Hepatocyte (in vitro differentiated cells): ENCODE data around the gene HRH2.

ENCODE experiments used
- CTCF ChIP-seq: fragments of 200-600 bp; sonication (generic); IDR thresholded peaks from 2 replicates; pipeline ENCODE4 v1.5.1; 2016; ENCODE audit warnings: antibody characterized with exemption, mild to moderate bottlenecking; ENCODE audit not compliant: poor library complexity
- EZH2 ChIP-seq: fragments of 200-600 bp; sonication (generic); IDR thresholded peaks from 2 replicates; pipeline ENCODE4 v1.6.1; 2016; ENCODE audit warnings: antibody characterized with exemption, mild to moderate bottlenecking, borderline replicate concordance

GRCh38 chr5:175629261-175629660, 28.6 kb upstream of the HRH2 start:
- TF ChIP-seq EZH2 (no peak), CTCF (no peak)
